H7 (cell line): ENCODE measurements around the gene ZSWIM4. TPM values are rescaled to one million over a fixed set of nuclear protein-coding genes. Genes with fewer than 3 reads are reported as not detected.
"Not testable (repeated sequence)": the region's sequence is repeated elsewhere in the genome, so short reads cannot be mapped to it uniquely, and the experiment has no call there.

Experiments used
- DNase-seq: peaks from one replicate; pipeline ENCODE4 v3.0.0; 2012
- H3K27me3 ChIP-seq: 2 replicates; pipeline ENCODE4 v1.6.0; 2011; ENCODE audit warnings: mild to moderate bottlenecking, low read length; ENCODE audit not compliant: control insufficient read depth, insufficient read depth
- H3K36me3 ChIP-seq: replicated peaks from 2 replicates; pipeline ENCODE4 v1.5.1; 2011; ENCODE audit warnings: low read length; ENCODE audit not compliant: control insufficient read depth, insufficient read depth
- H3K4me3 ChIP-seq: 2 replicates; pipeline ENCODE4 v1.5.1; 2011; ENCODE audit warnings: low read depth, mild to moderate bottlenecking, control low read depth, low read length, moderate library complexity; ENCODE audit not compliant: insufficient read depth
- total RNA-seq: library from RNA; depleted of rRNA; stranded (reverse); fragments of >200 nt; shearing (Covaris generic); gene quantifications from 2 replicates; pipeline ENCODE4 v1.2.3, GENCODE V29; 2014; rRNA removed

ZSWIM4 gene
- total RNA-seq, result 18.3 and 21.5 TPM in 2 replicates

GRCh38 chr19:13794757-13795589 lies at the start of gene ZSWIM4:
Gene ZSWIM4 (plus strand): TSS chr19:13795443. CDS start chr19:13795649, 206 bp downstream.
- Histone ChIP-seq H3K36me3 (no peaks in the 10 kb centered on the region), H3K27me3 (no peaks in the 10 kb centered on the region), H3K4me3 (peak within 1 kb of the TSS; percentile 68)
- peak; percentile 100 for DNase-seq

GRCh38 chr19:13747098-13747453 lies 48.2 kb upstream of the ZSWIM4 start:
- Histone ChIP-seq H3K27me3 (no peaks in the 10 kb centered on the region), H3K36me3 (0 out of 2 replicates have a peak, but pooled peaks cover 1% of the 10 kb centered on the region), H3K4me3 (peak overlapping the region; percentile 29)
- DNase-seq, result no peak

GRCh38 chr19:13748169-13748828 lies 46.9 kb upstream of the ZSWIM4 start:
- Histone ChIP-seq H3K4me3 (peak overlapping the region; percentile 81), H3K27me3 (no peaks in the 10 kb centered on the region), H3K36me3 (peaks cover 4% of the 10 kb centered on the region; the same call in 1 of the 2 replicates)
- DNase-seq, result peak; percentile 58

- DNase-seq, result no peak
- no peaks in the 10 kb centered on the region for H3K27me3 ChIP-seq
- H3K4me3 ChIP-seq, result no peak overlapping the region
- peaks cover 13% of the 10 kb centered on the region for H3K36me3 ChIP-seq
Measured at GRCh38 chr19:13751436-13751835, 43.8 kb upstream of the ZSWIM4 start.

GRCh38 chr19:13753622-13754021 lies 41.6 kb upstream of the ZSWIM4 start:
- H3K27me3 ChIP-seq, H3K4me3 ChIP-seq, DNase-seq: not testable (repeated sequence)
- H3K36me3 ChIP-seq, result peaks cover 16% of the 10 kb centered on the region

GRCh38 chr19:13756210-13756609 lies 39.0 kb upstream of the ZSWIM4 start:
- DNase-seq, result no peak
- Histone ChIP-seq H3K27me3 (no peaks in the 10 kb centered on the region), H3K4me3 (no peak overlapping the region), H3K36me3 (peaks cover 21% of the 10 kb centered on the region)

GRCh38 chr19:13757805-13758772 lies 37.2 kb upstream of the ZSWIM4 start:
- Histone ChIP-seq H3K27me3 (no peaks in the 10 kb centered on the region), H3K36me3 (peaks cover 20% of the 10 kb centered on the region), H3K4me3 (no peak overlapping the region)
- no peak for DNase-seq

GRCh38 chr19:13758795-13759194 lies 36.4 kb upstream of the ZSWIM4 start:
- H3K36me3 ChIP-seq, result peaks cover 22% of the 10 kb centered on the region

GRCh38 chr19:13761423-13761822 lies 33.8 kb upstream of the ZSWIM4 start:
- no peak for DNase-seq
- Histone ChIP-seq H3K4me3 (no peak overlapping the region), H3K36me3 (peaks cover 12% of the 10 kb centered on the region), H3K27me3 (no peaks in the 10 kb centered on the region)

More at GRCh38 chr19:13758795-13759194, 36.4 kb upstream of the ZSWIM4 start:
- no peaks in the 10 kb centered on the region for H3K27me3 ChIP-seq
- no peak for DNase-seq
- H3K4me3 ChIP-seq, result no peak overlapping the region

- peaks cover 11% of the 10 kb centered on the region for H3K36me3 ChIP-seq
- peak; percentile 65 for DNase-seq
Measured at GRCh38 chr19:13762635-13763235, 32.5 kb upstream of the ZSWIM4 start.

GRCh38 chr19:13763265-13763664 lies 32.0 kb upstream of the ZSWIM4 start:
- Histone ChIP-seq H3K36me3 (peaks cover 10% of the 10 kb centered on the region), H3K27me3 (no peaks in the 10 kb centered on the region)

More at GRCh38 chr19:13762635-13763235, 32.5 kb upstream of the ZSWIM4 start:
- Histone ChIP-seq H3K4me3 (no peak overlapping the region), H3K27me3 (no peaks in the 10 kb centered on the region)

GRCh38 chr19:13764101-13764807 lies 31.0 kb upstream of the ZSWIM4 start, which contains the start of gene MRI1:
Gene MRI1 (plus strand): TSS chr19:13764522. CDS start chr19:13764589, 67 bp downstream.
- Histone ChIP-seq H3K27me3 (no peaks in the 10 kb centered on the region), H3K4me3 (peak within 1 kb of the TSS; percentile 73), H3K36me3 (peaks cover 7% of the 10 kb centered on the region)
- DNase-seq, result peak; percentile 93

More at GRCh38 chr19:13763265-13763664, 32.0 kb upstream of the ZSWIM4 start:
- H3K4me3 ChIP-seq, result no peak overlapping the region
- DNase-seq, result peak; percentile 34

- H3K4me3 ChIP-seq, result peak overlapping the region; percentile 73
- peak; percentile 81 for DNase-seq
- no peaks in the 10 kb centered on the region for H3K27me3 ChIP-seq
- H3K36me3 ChIP-seq, result peaks cover 7% of the 10 kb centered on the region
Measured at GRCh38 chr19:13764821-13765394, 30.3 kb upstream of the ZSWIM4 start.
